ENCODE results near the gene KLHL6.

DNA sequence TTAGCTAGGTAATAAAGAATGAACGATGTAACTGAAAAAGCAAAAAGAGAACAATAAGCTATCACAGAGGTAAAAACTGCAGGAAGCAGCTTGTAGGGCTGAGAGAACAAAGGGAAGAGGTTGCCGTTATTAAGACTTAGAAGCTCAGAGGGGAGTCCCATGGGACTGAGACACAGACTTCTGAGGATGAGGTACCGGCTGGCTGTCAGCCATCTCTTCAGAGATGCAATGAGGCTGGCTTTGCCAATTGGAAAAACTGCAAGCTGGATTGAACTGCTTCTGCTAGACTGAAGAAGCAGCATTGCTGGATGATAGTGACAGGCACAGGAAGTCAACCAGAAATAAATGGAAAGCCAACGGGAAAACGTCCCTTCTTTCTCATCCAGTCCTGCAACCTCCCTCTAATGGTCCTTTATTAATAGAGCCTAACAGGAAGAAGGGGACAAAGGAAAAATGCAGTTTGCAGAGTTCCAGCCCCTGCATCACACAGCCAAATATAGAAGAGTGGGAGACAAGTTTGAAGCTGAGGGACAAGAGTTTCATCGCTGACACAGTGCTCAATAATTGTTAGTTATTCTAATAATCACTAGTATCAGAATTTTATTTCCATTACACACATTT is 21.1 kb upstream of the KLHL6 start:
- TF ChIP-seq POLR2AphosphoS5 (IDR thresholded peaks at IDR 0.05; ENCODE audit: low read depth, low read length) (no peak), NRF1 (IDR thresholded peaks at IDR 0.05; ENCODE audit: low read depth, low read length) (no peak), POLR2A (IDR thresholded peaks at IDR 0.05; ENCODE audit: control extremely low read depth in 1 of 2, low read depth in 2 of 2, low read length in 2 of 2) (no peak), RBBP5 (IDR thresholded peaks at IDR 0.05; ENCODE audit: borderline replicate concordance, low read depth, low read length) (no peak), YY1 (IDR thresholded peaks at IDR 0.05; ENCODE audit: low read depth, low read length) (no peak)
- TF ChIP-seq, protein P1, sequence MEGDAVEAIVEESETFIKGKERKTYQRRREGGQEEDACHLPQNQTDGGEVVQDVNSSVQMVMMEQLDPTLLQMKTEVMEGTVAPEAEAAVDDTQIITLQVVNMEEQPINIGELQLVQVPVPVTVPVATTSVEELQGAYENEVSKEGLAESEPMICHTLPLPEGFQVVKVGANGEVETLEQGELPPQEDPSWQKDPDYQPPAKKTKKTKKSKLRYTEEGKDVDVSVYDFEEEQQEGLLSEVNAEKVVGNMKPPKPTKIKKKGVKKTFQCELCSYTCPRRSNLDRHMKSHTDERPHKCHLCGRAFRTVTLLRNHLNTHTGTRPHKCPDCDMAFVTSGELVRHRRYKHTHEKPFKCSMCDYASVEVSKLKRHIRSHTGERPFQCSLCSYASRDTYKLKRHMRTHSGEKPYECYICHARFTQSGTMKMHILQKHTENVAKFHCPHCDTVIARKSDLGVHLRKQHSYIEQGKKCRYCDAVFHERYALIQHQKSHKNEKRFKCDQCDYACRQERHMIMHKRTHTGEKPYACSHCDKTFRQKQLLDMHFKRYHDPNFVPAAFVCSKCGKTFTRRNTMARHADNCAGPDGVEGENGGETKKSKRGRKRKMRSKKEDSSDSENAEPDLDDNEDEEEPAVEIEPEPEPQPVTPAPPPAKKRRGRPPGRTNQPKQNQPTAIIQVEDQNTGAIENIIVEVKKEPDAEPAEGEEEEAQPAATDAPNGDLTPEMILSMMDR (IDR thresholded peaks at IDR 0.05; ENCODE audit: control extremely low read depth in 1 of 3, insufficient read depth in 1 of 3, low read depth in 1 of 3, low read length in 3 of 3) = no peak
